ACC112 (cell line): ENCODE results near the gene CYFIP1.

Source experiments
- H2AFZ ChIP-seq: fragments of 200-600 bp; sonication (generic); one replicate; pipeline ENCODE4 v1.6.0; 2017; ENCODE audit warnings: antibody characterized with exemption, low read length; ENCODE audit not compliant: unreplicated experiment
- H3K27ac ChIP-seq: fragments of 200-600 bp; sonication (generic); 2 replicates; pipeline ENCODE4 v1.5.1; 2014; ENCODE audit warnings: low read depth, mild to moderate bottlenecking, antibody characterized with exemption, low read length, moderate library complexity
- H3K27me3 ChIP-seq: fragments of 200-600 bp; sonication (generic); 2 replicates; pipeline ENCODE4 v1.6.1; 2014; ENCODE audit warnings: mild to moderate bottlenecking, antibody characterized with exemption, low read length, moderate library complexity, mixed read lengths; ENCODE audit not compliant: insufficient read depth
- H3K36me3 ChIP-seq: fragments of 200-600 bp; sonication (generic); 2 replicates; pipeline ENCODE4 v1.6.1; 2016; ENCODE audit warnings: mild to moderate bottlenecking, antibody characterized with exemption, low read length, moderate library complexity, mixed read lengths; ENCODE audit not compliant: insufficient read depth
- H3K4me1 ChIP-seq: fragments of 200-600 bp; sonication (generic); one replicate; pipeline ENCODE4 v1.6.1; 2016; ENCODE audit warnings: low read length, mixed read lengths; ENCODE audit not compliant: insufficient read depth, unreplicated experiment, control insufficient read depth
- H3K4me3 ChIP-seq: fragments of 200-600 bp; sonication (generic); 2 replicates; pipeline ENCODE4 v1.5.1; 2014; ENCODE audit warnings: mild to moderate bottlenecking, low read depth, low read length
- H3K79me2 ChIP-seq: fragments of 200-600 bp; sonication (generic); one replicate; pipeline ENCODE4 v1.6.0; 2016; ENCODE audit warnings: low read length; ENCODE audit not compliant: control insufficient read depth, unreplicated experiment, insufficient read depth

The CYFIP1 gene

GRCh38 chr15:22939051-22939450, 41.1 kb downstream of the CYFIP1 start:
- Histone ChIP-seq H3K36me3 (peaks cover 4% of the 10 kb centered on the region; the same call in 1 of the 2 replicates), H3K4me3 (no peak overlapping the region), H2AFZ (no peak overlapping the region)

GRCh38 chr15:22936577-22937472, 43.3 kb downstream of the CYFIP1 start:
- Histone ChIP-seq H3K4me3 (no peak overlapping the region), H3K4me1 (no peaks in the 10 kb centered on the region), H3K79me2 (no peaks in the 10 kb centered on the region), H2AFZ (no peak overlapping the region), H3K27ac (no peak overlapping the region), H3K27me3 (no peaks in the 10 kb centered on the region), H3K36me3 (peaks cover 7% of the 10 kb centered on the region; the same call in 1 of the 2 replicates)

More at GRCh38 chr15:22939051-22939450, 41.1 kb downstream of the CYFIP1 start:
- no peaks in the 10 kb centered on the region for H3K79me2 ChIP-seq
- H3K27ac ChIP-seq = no peak overlapping the region
- no peaks in the 10 kb centered on the region for H3K4me1 ChIP-seq
- H3K27me3 ChIP-seq = no peaks in the 10 kb centered on the region

GRCh38 chr15:22933641-22934061, 46.5 kb downstream of the CYFIP1 start:
- H3K4me1 ChIP-seq = peaks cover 6% of the 10 kb centered on the region
- H2AFZ ChIP-seq = no peak overlapping the region
- no peaks in the 10 kb centered on the region for H3K27me3 ChIP-seq
- no peaks in the 10 kb centered on the region for H3K79me2 ChIP-seq
- no peak overlapping the region for H3K27ac ChIP-seq
- H3K36me3 ChIP-seq = peaks cover 9% of the 10 kb centered on the region; the same call in 1 of the 2 replicates
- H3K4me3 ChIP-seq = no peak overlapping the region

- Histone ChIP-seq H3K4me1 (peaks cover 6% of the 10 kb centered on the region), H3K27me3 (no peaks in the 10 kb centered on the region), H3K4me3 (no peak overlapping the region), H2AFZ (no peak overlapping the region), H3K36me3 (peaks cover 9% of the 10 kb centered on the region; the same call in 1 of the 2 replicates), H3K27ac (no peak overlapping the region), H3K79me2 (no peaks in the 10 kb centered on the region)
Observed at GRCh38 chr15:22931784-22932536, 48.2 kb downstream of the CYFIP1 start.

- Histone ChIP-seq H3K36me3 (peaks cover 5% of the 10 kb centered on the region; the same call in 1 of the 2 replicates), H2AFZ (no peak overlapping the region), H3K79me2 (no peaks in the 10 kb centered on the region), H3K4me1 (peaks cover 6% of the 10 kb centered on the region), H3K27ac (no peak overlapping the region), H3K4me3 (no peak overlapping the region), H3K27me3 (no peaks in the 10 kb centered on the region)
Observed at GRCh38 chr15:22930782-22931484, 49.2 kb downstream of the CYFIP1 start.

- peaks cover 5% of the 10 kb centered on the region; the same call in 1 of the 2 replicates for H3K36me3 ChIP-seq
- peaks cover 6% of the 10 kb centered on the region for H3K4me1 ChIP-seq
Observed at GRCh38 chr15:22927761-22928160, 52.4 kb downstream of the CYFIP1 start.

GRCh38 chr15:22925875-22926274, 54.3 kb downstream of the CYFIP1 start:
- Histone ChIP-seq H3K36me3 (no peaks in the 10 kb centered on the region; the same call in 1 of the 2 replicates), H3K4me3 (no peak overlapping the region), H3K27ac (no peak overlapping the region), H3K79me2 (no peaks in the 10 kb centered on the region), H3K4me1 (peaks cover 2% of the 10 kb centered on the region), H3K27me3 (no peaks in the 10 kb centered on the region), H2AFZ (no peak overlapping the region)

More at GRCh38 chr15:22927761-22928160, 52.4 kb downstream of the CYFIP1 start:
- Histone ChIP-seq H2AFZ (no peak overlapping the region), H3K4me3 (no peak overlapping the region), H3K27me3 (no peaks in the 10 kb centered on the region), H3K79me2 (no peaks in the 10 kb centered on the region), H3K27ac (no peak overlapping the region)

GRCh38 chr15:22922003-22922402, 58.2 kb downstream of the CYFIP1 start:
- H3K36me3 ChIP-seq = peaks cover 10% of the 10 kb centered on the region; the same call in 1 of the 2 replicates

GRCh38 chr15:22919171-22919570, 61.0 kb downstream of the CYFIP1 start:
- Histone ChIP-seq H3K27me3 (no peaks in the 10 kb centered on the region), H3K36me3 (peaks cover 10% of the 10 kb centered on the region; the same call in 1 of the 2 replicates), H2AFZ (no peak overlapping the region), H3K27ac (no peak overlapping the region), H3K79me2 (no peaks in the 10 kb centered on the region), H3K4me3 (no peak overlapping the region), H3K4me1 (peaks cover 9% of the 10 kb centered on the region)

More at GRCh38 chr15:22922003-22922402, 58.2 kb downstream of the CYFIP1 start:
- peaks cover 9% of the 10 kb centered on the region for H3K4me1 ChIP-seq
- no peak overlapping the region for H2AFZ ChIP-seq
- no peak overlapping the region for H3K4me3 ChIP-seq
- H3K27ac ChIP-seq = no peak overlapping the region
- no peaks in the 10 kb centered on the region for H3K79me2 ChIP-seq
- no peaks in the 10 kb centered on the region for H3K27me3 ChIP-seq

GRCh38 chr15:22918596-22919140, 61.5 kb downstream of the CYFIP1 start:
- Histone ChIP-seq H2AFZ (no peak overlapping the region), H3K4me1 (peaks cover 9% of the 10 kb centered on the region), H3K79me2 (no peaks in the 10 kb centered on the region), H3K36me3 (peaks cover 10% of the 10 kb centered on the region; the same call in 1 of the 2 replicates), H3K27ac (no peak overlapping the region), H3K4me3 (no peak overlapping the region), H3K27me3 (no peaks in the 10 kb centered on the region)
